Measurements from ENCODE around the gene CENPVL2. TPM values are rescaled to one million over a fixed set of nuclear protein-coding genes. Genes with fewer than 3 reads are reported as not detected.
A peak's percentile ranks its signal among the peaks of the same experiment; 100 is the strongest.
"Not testable (repeated sequence)": the region's sequence is repeated elsewhere in the genome, so short reads cannot be mapped to it uniquely, and the experiment has no call there.

Gene CENPVL2
- total RNA-seq, 4 donors from 2014 or later = not detected

- Histone ChIP-seq H3K4me3 (no peak overlapping the region), H3K27me3 (no peaks in the 10 kb centered on the region), H3K4me1 (no peaks in the 10 kb centered on the region), H3K27ac (no peak overlapping the region), H3K36me3 (no peaks in the 10 kb centered on the region), H3K9me3 (no peaks in the 10 kb centered on the region)
- no peak for DNase-seq
- intact Hi-C loops (cut with DNase I) = no loop called here
- WGBS, 2 donors = 22 to 47% methylated on average over 5 of the region's 5 CpGs
- TF ChIP-seq, protein P1, sequence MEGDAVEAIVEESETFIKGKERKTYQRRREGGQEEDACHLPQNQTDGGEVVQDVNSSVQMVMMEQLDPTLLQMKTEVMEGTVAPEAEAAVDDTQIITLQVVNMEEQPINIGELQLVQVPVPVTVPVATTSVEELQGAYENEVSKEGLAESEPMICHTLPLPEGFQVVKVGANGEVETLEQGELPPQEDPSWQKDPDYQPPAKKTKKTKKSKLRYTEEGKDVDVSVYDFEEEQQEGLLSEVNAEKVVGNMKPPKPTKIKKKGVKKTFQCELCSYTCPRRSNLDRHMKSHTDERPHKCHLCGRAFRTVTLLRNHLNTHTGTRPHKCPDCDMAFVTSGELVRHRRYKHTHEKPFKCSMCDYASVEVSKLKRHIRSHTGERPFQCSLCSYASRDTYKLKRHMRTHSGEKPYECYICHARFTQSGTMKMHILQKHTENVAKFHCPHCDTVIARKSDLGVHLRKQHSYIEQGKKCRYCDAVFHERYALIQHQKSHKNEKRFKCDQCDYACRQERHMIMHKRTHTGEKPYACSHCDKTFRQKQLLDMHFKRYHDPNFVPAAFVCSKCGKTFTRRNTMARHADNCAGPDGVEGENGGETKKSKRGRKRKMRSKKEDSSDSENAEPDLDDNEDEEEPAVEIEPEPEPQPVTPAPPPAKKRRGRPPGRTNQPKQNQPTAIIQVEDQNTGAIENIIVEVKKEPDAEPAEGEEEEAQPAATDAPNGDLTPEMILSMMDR (IDR thresholded peaks at IDR 0.05) = no peak
- TF ChIP-seq POLR2A (IDR thresholded peaks at IDR 0.05) = no peak
These were observed 16.6 kb downstream of the CENPVL2 start for GRCh38 chrX:51665981-51666380.

DNA sequence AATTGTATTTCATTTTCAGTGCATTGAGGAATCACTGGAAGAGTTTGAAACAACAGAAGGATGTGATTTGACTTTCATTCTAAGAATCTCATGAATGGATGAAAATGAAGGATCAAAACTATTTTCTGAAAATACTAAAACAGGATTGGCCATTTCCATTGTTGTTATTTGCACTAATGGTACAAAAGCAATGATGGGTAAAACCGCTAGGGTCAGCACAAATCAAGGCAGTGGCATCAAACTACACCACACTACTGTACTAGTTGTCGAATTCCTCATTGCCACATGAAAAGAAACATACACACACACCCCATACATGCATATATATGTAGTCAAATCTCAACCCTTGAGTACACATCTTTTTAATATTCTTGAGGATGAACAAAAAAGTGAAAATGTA is 39.3 kb downstream of the CENPVL2 start:
- no peaks in the 10 kb centered on the region for H3K9me3 ChIP-seq
- 48 to 51% methylated on average over 2 of the region's 2 CpGs for WGBS, 2 donors
- intact Hi-C loops (cut with DNase I) = no loop called here
- H3K4me1 ChIP-seq = no peaks in the 10 kb centered on the region
- no peak overlapping the region for H3K4me3 ChIP-seq
- no peak for TF ChIP-seq POLR2A (IDR thresholded peaks at IDR 0.05)
- TF ChIP-seq, protein P1 (IDR thresholded peaks at IDR 0.05) = no peak
- no peaks in the 10 kb centered on the region for H3K36me3 ChIP-seq
- H3K27me3 ChIP-seq = peaks cover 0 to 4% (median 0%) of the 10 kb centered on the region in 4 donors
- DNase-seq = no peak
- H3K27ac ChIP-seq = no peak overlapping the region

GRCh38 chrX:51641421-51642021 is 41.1 kb downstream of the CENPVL2 start:
- TF ChIP-seq POLR2A (IDR thresholded peaks at IDR 0.05) = no peak
- TF ChIP-seq, protein P1 (IDR thresholded peaks at IDR 0.05) = peak in 1 of 6 experiments; percentile 40
- no peaks in the 10 kb centered on the region for H3K36me3 ChIP-seq
- H3K27me3 ChIP-seq = peaks cover 0 to 6% (median 0%) of the 10 kb centered on the region in 4 donors
- H3K4me1 ChIP-seq = no peaks in the 10 kb centered on the region
- intact Hi-C loops (cut with DNase I) = no loop called here
- WGBS, 2 donors = 36 to 45% methylated on average over 11 to 19 of the region's 19 CpGs
- no peak overlapping the region for H3K27ac ChIP-seq
- H3K4me3 ChIP-seq = no peak overlapping the region
- no peak for DNase-seq
- H3K9me3 ChIP-seq = no peaks in the 10 kb centered on the region

GRCh38 chrX:51636511-51636910 is 46.1 kb downstream of the CENPVL2 start:
- 69 to 78% methylated on average over 7 of the region's 7 CpGs for WGBS, 2 donors
- intact Hi-C loops (cut with DNase I); H3K4me3 ChIP-seq; H3K4me1 ChIP-seq; H3K36me3 ChIP-seq; DNase-seq; H3K9me3 ChIP-seq; H3K27ac ChIP-seq; H3K27me3 ChIP-seq: not testable (repeated sequence)

Other genes with a start within 250 kb of the CENPVL2 start
- gene NUDT11, start 186.2 kb downstream of the CENPVL2 start, total RNA-seq = 1 to 10 TPM in 3 of 4 donors, under 1 TPM in 1; 0.53 to 1.5 (median 1.3) TPM
- gene CENPVL3, start 63.9 kb downstream of the CENPVL2 start, total RNA-seq = not detected
- gene CENPVL1, start 27.7 kb upstream of the CENPVL2 start, total RNA-seq = not detected
- gene GSPT2, start 60.6 kb upstream of the CENPVL2 start, total RNA-seq = 1 to 10 TPM in 2 of 4 donors, under 1 TPM in 2; 0.15 to 3.1 (median 1.4) TPM
- gene MAGED1, start 210.8 kb upstream of the CENPVL2 start, total RNA-seq = 10 to 100 TPM; 18.5 to 48.7 (median 29.3) TPM